Measurements from ENCODE around the gene KIF17. TPM values are rescaled to one million over a fixed set of nuclear protein-coding genes. Genes with fewer than 3 reads are reported as not detected.
"Not testable (repeated sequence)": the region's sequence is repeated elsewhere in the genome, so short reads cannot be mapped to it uniquely, and the experiment has no call there.

KIF17 gene
- total RNA-seq, 1 experiment from 2014 or later: 4.0 TPM

DNA sequence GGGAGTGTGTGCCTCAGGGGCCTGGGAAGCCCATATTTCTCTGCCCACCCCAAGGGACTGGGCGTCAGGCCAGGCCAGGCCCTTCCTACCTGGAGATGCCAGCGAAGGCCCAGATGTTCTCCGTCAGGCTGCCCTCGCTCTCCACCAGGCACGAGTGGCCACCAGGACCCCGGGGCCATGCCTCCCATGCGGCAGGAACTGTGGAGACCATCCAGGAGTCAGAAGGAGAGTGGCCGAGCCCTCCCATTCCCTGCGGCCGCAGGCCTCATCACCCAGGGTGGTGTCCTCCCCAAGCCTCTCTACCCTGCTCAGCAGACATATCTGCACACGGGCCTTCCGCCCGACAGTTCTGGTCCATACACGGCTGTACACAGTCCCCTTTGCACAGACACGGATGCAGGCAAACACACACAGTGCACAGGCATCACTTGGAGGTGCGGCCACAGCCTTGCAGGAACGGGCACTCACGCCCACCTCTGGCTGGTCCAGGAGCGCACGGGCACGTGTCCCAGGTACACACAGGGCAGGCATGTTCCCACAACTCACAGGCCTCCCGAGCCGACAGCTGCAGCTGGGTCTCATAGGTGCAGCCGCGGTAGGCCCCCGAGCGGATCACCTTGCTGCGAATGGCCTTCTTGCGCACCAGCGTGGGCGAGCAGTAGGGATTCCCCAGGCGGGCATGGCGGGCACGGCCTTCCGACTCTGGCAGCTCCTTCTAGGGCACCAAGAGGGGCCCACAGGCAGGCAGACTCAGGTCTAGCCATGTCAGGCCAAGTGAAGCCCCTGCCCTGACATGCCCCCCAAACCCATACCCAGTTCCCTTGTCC lies 5.9 kb upstream of the KIF17 start:
- Histone ChIP-seq H3K4me3 (no peak overlapping the region), H3K4me1 (replicated peaks) (0 out of 2 replicates have a peak, but pooled peaks cover 6% of the 10 kb centered on the region), H3K27me3 (replicated peaks) (no peaks in the 10 kb centered on the region), H3K36me3 (no peaks in the 10 kb centered on the region), H3K27ac (no peak overlapping the region), H3K9me3 (replicated peaks) (no peaks in the 10 kb centered on the region)
- peak in 1 of 2 experiments; percentile 42 for DNase-seq (ENCODE audit: low read depth in 1 of 2, low spot score in 2 of 2)

DNA sequence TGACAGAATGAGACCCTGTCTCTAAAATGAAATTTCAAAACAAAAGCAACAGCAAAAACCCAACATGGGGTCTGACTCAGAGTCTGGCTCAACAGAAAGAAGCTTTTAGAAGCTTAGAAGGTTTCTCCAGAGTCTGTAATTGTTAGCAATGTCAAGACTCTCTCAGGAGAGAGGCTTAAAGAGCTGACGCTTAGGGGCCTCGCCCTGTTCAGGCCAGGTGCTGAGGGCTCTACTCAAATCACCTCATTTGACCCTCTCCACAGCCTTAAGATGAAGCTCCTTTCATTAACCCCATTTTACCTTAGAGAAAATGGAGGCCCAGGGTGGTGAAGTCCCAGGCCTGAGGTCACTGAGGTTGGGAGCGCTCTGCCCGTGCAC lies 5.3 kb upstream of the KIF17 start:
- H3K9me3 ChIP-seq (replicated peaks): no peaks in the 10 kb centered on the region
- peaks cover 7% of the 10 kb centered on the region for H3K4me1 ChIP-seq (replicated peaks)
- no peak for DNase-seq (ENCODE audit: low read depth in 1 of 2, low spot score in 2 of 2)
- H3K27ac ChIP-seq: no peak overlapping the region
- H3K36me3 ChIP-seq: no peaks in the 10 kb centered on the region
- no peaks in the 10 kb centered on the region for H3K27me3 ChIP-seq (replicated peaks)
- no peak overlapping the region for H3K4me3 ChIP-seq

DNA sequence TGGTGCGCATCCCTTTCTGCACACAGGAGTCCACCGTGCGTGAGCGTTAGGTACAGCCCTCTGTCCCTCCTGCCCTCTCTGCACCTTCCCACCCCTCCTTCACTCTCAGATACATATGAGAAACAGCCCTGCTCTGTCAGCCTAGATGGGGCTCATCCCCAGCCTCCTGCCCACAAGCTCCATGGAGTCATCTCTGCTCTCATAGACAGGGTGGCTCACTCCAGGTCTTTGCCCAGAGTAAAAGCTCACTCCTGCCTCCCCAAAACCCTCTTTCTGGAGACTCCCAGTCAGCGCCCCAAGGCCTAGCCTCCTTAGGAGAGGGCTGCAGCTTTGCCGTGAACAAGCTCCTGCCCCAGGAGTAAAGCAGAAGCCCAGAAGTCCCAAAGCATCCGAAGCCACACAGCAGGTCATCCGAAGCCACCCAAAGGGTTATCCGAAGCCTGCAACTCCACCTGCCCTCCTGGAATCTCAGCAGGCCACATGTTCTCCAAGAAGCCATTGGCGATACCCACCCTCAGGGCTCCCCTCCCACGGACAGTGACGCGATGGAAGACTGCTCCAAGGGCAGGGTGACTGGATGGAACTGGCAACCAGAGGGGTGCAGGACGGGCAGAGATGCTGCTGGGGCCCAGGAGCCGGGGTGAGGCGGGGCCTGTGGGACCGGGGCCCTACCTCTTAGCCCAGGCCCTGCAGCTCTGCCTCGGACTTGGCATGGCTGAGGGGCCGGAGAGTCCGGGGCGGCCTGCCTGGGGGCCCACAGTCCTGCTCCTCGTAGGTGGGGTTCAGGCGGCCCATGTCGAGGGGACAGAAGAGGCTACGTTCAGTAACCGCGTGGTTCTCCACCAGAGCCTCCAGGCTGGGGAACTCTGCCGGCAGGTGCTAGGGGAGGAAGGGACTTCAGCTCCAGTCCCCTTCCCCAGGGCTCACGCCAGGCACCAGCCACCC lies 3.6 kb upstream of the KIF17 start:
- peaks cover 16% of the 10 kb centered on the region for H3K4me1 ChIP-seq (replicated peaks)
- H3K4me3 ChIP-seq: no peak overlapping the region
- H3K9me3 ChIP-seq (replicated peaks): 0 out of 2 replicates have a peak, but pooled peaks cover 6% of the 10 kb centered on the region
- H3K27me3 ChIP-seq (replicated peaks): no peaks in the 10 kb centered on the region
- H3K27ac ChIP-seq: no peak overlapping the region
- H3K36me3 ChIP-seq: no peaks in the 10 kb centered on the region
- no peak for DNase-seq (ENCODE audit: low read depth in 1 of 2, low spot score in 2 of 2)

DNA sequence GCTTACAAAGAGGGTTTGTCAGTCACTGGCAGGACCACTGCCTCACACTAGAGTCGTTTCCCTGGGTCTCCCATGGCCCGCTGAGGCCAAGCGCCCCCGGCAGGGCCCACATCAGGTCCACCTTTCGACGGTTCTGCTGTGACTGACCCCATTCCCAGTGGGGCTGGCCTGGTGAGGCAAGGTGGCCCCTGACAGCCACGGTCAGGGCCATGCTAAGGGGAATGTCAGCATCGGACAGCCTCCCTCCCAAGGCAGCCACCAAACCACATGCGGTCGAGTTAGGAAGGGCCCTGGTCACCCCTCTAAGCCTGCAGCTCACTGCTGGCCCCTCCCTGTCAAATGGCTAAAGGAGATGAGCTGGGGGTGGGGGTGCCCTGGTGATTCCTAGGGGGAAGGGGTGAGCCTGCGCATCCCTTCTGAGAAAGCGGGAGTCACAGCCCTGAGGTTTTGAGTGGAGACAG lies 2.9 kb upstream of the KIF17 start:
- Histone ChIP-seq H3K9me3 (replicated peaks) (0 out of 2 replicates have a peak, but pooled peaks cover 6% of the 10 kb centered on the region), H3K27ac (no peak overlapping the region), H3K36me3 (no peaks in the 10 kb centered on the region), H3K27me3 (replicated peaks) (no peaks in the 10 kb centered on the region), H3K4me3 (no peak overlapping the region), H3K4me1 (replicated peaks) (peaks cover 16% of the 10 kb centered on the region)
- no peak for DNase-seq (ENCODE audit: low read depth in 1 of 2, low spot score in 2 of 2)

DNA sequence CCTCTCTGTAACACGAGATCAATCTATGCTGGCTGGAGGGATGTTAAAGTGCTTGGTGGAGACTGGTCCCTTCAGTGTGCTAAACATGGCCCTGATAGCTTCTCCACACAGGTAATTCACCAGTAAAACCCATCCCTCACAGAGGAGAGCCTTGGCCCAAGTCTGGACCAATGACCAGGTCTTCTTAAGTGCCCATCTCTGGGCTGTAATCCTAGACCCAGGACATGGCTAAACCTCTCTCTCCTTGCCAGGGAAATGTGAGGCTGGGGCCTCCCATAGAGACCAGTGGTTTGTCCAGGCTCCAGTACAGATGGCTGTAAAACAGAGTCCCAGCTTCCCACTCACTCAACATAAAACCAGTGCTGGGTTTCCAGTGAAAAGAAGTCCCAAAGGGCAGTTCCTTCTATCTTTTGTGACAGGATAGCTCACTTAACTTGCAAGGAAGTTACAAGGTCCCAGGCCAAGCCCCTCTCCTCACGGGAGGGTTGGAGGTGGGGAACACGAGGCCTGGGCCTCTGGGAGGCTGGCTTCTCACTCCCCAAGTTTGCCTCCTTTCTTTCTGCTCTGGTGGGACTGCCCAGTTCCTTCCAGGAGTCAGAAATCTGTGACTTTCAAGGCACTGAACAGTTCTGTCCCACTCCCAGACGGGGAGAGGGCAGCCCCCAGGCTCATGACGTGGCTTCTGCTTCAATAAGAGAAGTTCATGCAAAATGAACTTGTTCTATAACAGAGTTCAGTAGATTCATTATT lies 2.2 kb upstream of the KIF17 start:
- Histone ChIP-seq H3K4me1 (replicated peaks) (peaks cover 13% of the 10 kb centered on the region), H3K9me3 (replicated peaks) (0 out of 2 replicates have a peak, but pooled peaks cover 6% of the 10 kb centered on the region), H3K27me3 (replicated peaks) (no peaks in the 10 kb centered on the region), H3K4me3 (no peak overlapping the region), H3K36me3 (no peaks in the 10 kb centered on the region), H3K27ac (no peak overlapping the region)
- no peak for DNase-seq (ENCODE audit: low read depth in 1 of 2, low spot score in 2 of 2)

DNA sequence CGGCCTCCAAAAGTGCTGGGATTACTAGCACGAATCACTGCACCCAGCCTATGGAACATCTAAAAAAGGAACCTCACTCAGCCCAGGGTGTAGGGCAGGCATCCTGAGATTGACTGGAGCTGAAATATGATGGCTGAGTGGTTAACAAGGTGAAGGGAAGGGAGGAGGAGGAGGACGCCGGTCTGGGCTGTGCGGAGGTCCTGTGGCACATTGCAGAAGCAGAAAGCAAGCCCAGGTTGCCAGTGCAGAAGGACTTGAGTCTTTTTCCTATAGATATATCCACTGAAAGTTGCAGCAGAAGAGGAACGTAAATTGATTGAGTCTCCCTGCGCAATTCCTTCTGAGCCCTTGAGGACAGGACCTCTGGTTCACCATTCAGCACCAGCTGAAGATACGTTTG lies 1.5 kb upstream of the KIF17 start:
- Histone ChIP-seq H3K4me3 (no peak overlapping the region), H3K4me1 (replicated peaks) (peaks cover 10% of the 10 kb centered on the region), H3K27me3 (replicated peaks) (no peaks in the 10 kb centered on the region), H3K36me3 (no peaks in the 10 kb centered on the region), H3K27ac (no peak overlapping the region), H3K9me3 (replicated peaks) (0 out of 2 replicates have a peak, but pooled peaks cover 6% of the 10 kb centered on the region)
- no peak for DNase-seq (ENCODE audit: low read depth in 1 of 2, low spot score in 2 of 2)

DNA sequence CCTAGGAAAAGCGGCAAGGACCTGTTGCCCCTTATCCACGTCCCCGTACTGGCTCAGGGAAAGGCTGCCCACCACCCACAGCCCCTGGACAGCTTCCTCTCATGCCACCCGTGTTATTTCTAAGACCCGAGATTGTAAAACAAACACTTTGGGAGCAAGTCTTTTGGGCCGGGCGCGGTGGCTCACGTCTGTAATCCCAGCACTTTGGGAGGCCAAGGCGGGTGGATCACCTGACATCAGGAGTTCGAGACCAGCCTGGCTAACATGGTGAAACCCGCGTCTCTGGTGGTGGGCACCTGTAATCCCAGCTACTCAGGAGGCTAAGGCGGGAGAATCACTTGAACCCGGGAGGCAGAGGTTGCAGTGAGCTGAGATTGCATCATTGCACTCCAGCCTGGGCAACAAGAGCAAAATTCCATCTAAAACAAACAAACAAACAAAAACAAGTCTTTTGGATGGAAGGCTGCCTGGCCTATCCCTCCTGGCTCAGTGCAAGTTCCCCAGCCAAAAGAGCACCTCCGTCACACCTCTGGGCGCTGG lies 606 bp upstream of the KIF17 start:
- peak overlapping the region; percentile 47 for H3K4me3 ChIP-seq
- not testable (repeated sequence) for H3K27ac ChIP-seq; H3K27me3 ChIP-seq (replicated peaks); H3K36me3 ChIP-seq; DNase-seq (ENCODE audit: low read depth in 1 of 2, low spot score in 2 of 2); H3K9me3 ChIP-seq (replicated peaks)
- H3K4me1 ChIP-seq (replicated peaks): peaks cover 10% of the 10 kb centered on the region

DNA sequence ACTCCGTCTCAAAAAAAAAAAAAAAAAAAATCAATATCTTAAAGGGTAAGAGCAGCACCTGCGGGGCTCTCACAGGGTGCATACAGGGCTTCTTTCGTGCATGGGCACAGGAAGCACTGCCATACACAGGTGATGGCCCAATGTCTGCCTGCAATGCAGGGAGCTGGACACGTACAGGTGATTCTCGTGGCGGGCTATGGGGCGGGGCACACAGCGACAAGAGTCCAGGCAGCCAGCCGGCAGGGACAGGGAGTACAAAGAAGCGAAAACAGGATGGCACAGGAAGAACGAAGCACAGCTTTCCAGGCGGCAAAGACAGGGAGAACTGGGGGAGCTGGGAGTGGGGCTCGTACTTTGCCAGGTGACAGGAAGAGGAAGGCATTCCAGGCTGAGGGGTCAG lies 1.6 kb downstream of the KIF17 start:
- Histone ChIP-seq H3K36me3 (no peaks in the 10 kb centered on the region), H3K9me3 (replicated peaks) (0 out of 2 replicates have a peak, but pooled peaks cover 6% of the 10 kb centered on the region), H3K27ac (no peak overlapping the region), H3K4me3 (no peak overlapping the region), H3K4me1 (replicated peaks) (peaks cover 10% of the 10 kb centered on the region), H3K27me3 (replicated peaks) (no peaks in the 10 kb centered on the region)
- DNase-seq (ENCODE audit: low read depth in 1 of 2, low spot score in 2 of 2): no peak

DNA sequence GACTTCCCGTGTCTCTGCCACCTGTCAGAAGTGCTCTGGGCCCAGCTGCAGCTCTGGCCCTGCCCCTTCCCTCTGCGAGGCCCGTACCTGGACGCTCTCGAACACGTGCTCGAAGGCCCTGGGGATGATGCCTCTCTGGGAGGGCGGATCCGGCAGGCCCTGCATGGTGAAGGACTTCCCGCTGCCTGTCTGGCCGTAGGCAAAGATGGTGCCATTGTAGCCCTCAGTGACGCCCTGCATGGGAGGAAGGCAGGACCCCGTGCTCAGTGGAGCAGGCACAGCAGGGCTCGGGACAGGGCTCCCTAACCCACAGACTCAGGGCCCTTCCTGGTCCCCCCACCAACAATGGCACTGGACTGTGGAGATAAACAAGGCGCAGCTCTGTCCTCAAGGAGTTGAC lies 2.4 kb downstream of the KIF17 start:
- DNase-seq (ENCODE audit: low read depth in 1 of 2, low spot score in 2 of 2): no peak
- Histone ChIP-seq H3K27ac (no peak overlapping the region), H3K36me3 (no peaks in the 10 kb centered on the region), H3K4me3 (no peak overlapping the region), H3K27me3 (replicated peaks) (no peaks in the 10 kb centered on the region), H3K9me3 (replicated peaks) (0 out of 2 replicates have a peak, but pooled peaks cover 6% of the 10 kb centered on the region), H3K4me1 (replicated peaks) (peaks cover 10% of the 10 kb centered on the region)

DNA sequence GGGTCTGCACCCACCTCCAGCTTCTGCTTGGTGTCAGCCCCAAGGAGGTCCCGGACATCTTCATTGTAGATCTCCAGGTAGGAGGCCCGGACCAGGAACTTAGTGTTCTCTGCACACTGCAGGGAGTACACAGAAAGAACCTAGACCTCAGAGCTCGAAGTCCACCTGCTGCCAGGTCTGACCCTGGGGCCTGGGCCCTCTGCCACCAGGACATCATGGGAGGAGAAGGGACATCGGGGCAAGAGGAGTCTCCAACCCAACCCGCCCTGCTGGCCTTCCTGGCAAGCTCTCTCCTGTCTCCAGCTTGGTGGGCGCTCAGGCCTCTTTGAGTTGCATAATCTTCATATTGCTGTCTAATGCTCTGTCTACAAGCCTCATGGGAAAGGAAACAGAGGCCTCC lies 4.4 kb downstream of the KIF17 start:
- Histone ChIP-seq H3K9me3 (replicated peaks) (0 out of 2 replicates have a peak, but pooled peaks cover 6% of the 10 kb centered on the region), H3K4me3 (no peak overlapping the region), H3K27ac (no peak overlapping the region), H3K27me3 (replicated peaks) (no peaks in the 10 kb centered on the region), H3K36me3 (no peaks in the 10 kb centered on the region), H3K4me1 (replicated peaks) (peaks cover 10% of the 10 kb centered on the region)
- no peak for DNase-seq (ENCODE audit: low read depth in 1 of 2, low spot score in 2 of 2)

DNA sequence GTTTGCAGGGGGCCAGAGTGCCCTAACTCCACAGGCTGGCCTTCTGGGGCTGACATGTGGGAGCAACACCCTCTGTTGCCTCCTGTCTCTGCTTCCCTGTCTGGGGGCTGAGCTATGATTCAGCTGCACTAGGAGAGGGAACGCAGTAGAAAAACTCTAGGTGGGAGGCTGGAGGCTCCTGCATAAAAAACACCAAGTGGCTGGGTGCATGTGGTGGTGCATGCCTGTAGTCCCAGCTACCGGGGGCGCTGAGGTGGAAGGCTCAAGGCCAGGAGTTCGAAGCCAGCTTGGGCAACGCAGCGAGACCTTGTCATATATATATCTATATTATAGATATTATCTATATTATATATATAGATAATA lies 5.6 kb downstream of the KIF17 start:
- Histone ChIP-seq H3K9me3 (replicated peaks) (0 out of 2 replicates have a peak, but pooled peaks cover under 1% of the 10 kb centered on the region), H3K4me3 (no peak overlapping the region), H3K27me3 (replicated peaks) (no peaks in the 10 kb centered on the region), H3K27ac (no peak overlapping the region), H3K36me3 (no peaks in the 10 kb centered on the region), H3K4me1 (replicated peaks) (peaks cover 1% of the 10 kb centered on the region)
- no peak for DNase-seq (ENCODE audit: low read depth in 1 of 2, low spot score in 2 of 2)

DNA sequence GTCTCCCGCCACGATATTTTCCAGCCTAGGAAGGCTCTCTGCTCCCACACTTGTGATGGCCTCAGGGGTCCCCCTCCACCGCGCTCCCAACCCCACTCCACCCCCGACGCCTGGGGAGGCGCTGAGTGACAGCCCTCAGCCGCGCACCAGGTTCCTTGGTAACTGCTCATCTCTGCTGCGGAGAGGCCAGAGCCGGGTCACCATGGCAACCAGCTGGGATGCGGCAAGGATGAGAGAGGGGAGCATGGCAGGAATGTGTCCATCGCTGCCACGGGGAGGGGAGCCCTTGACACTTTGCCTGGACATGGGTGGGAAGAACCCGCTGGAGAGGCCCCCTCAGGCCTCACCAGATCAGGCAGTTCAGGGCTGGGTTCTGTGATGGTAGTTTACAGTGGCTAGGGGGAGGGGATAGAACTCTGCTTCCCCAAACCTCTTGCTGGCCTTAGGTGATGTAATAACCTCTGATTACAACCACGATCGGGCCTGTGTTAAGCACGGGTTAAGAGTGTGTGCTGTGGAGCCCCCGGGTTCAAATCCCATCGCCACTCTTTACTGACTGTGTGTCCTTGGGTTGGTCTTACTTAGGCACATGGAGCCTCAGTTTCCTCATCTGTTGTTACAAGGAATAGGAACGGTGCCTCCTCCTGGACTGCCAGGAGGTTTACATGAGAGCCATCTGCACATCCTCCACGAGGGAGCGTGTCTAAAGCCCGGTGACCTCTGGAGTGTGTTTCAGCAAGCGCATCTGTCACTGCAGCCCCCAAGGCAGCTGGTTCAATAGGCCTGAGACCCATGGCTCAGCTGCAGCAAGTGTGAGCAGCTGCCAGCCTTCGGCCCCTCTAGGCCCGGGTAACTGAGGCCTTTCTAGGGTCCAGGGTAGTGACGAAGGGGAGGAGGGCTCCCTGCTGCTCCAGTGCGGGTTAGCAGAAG lies 6.3 kb downstream of the KIF17 start:
- Histone ChIP-seq H3K36me3 (no peaks in the 10 kb centered on the region), H3K4me1 (replicated peaks) (peaks cover 3% of the 10 kb centered on the region; the same call in 1 of the 2 replicates), H3K27me3 (replicated peaks) (no peaks in the 10 kb centered on the region), H3K9me3 (replicated peaks) (no peaks in the 10 kb centered on the region), H3K27ac (no peak overlapping the region), H3K4me3 (no peak overlapping the region)
- DNase-seq (ENCODE audit: low read depth in 1 of 2, low spot score in 2 of 2): no peak

Data from SJSA1 (cell line).